Fibroblast of lung (primary cell): Measurements from ENCODE around the gene AGL.

ENCODE experiments used
- CTCF ChIP-seq, 2 donors: IDR thresholded peaks in 1 of 2; conservative IDR thresholded peaks in 1 of 2; 1 replicate in 1 of 2; 2 replicates in 1 of 2; pipeline ENCODE4 v1.5.1; 2011 to 2012; ENCODE audit warnings: low read length in 2 of 2, control low read depth in 1 of 2, inconsistent platforms in 1 of 2, low read depth in 1 of 2, mild to moderate bottlenecking in 1 of 2
- EZH2 ChIP-seq: IDR thresholded peaks from 2 replicates; pipeline ENCODE4 v1.5.1; 2012; ENCODE audit warnings: low read length, control low read depth, mild to moderate bottlenecking; ENCODE audit errors: missing control alignments

GRCh38 chr1:99906535-99906934 lies 56.4 kb downstream of the AGL start:
- TF ChIP-seq CTCF (conservative IDR thresholded peaks at IDR 0.05 in 1 of 2, IDR thresholded peaks at IDR 0.05 in 1 of 2; ENCODE audit: low read depth in 1 of 2, low read length in 2 of 2) = no peak
- TF ChIP-seq EZH2 = no peak
